Colon (tissue), 2 donors: ENCODE data around the gene SYNDIG1.

Source experiments
- FAIRE-seq: peaks from 2 replicates; lab custom pipeline; 2012; peaks lifted over from hg19 to GRCh38; lab: Jason Lieb, UNC
- donor health status: control.
- donor health status: control.

The SYNDIG1 gene

GRCh38 chr20:24469116-24469893 lies at the start of gene SYNDIG1:
TSS of gene SYNDIG1 (plus strand) at chr20:24469629. CDS start at chr20:24543098, 73,469 bp downstream.
- no peak for FAIRE-seq

GRCh38 chr20:24419786-24420185 lies 49.6 kb upstream of the SYNDIG1 start:
- FAIRE-seq = no peak

GRCh38 chr20:24420567-24420966 lies 48.9 kb upstream of the SYNDIG1 start:
- FAIRE-seq = no peak

- no peak for FAIRE-seq
Measured at GRCh38 chr20:24421071-24421470, 48.4 kb upstream of the SYNDIG1 start.

GRCh38 chr20:24422091-24422760 lies 47.2 kb upstream of the SYNDIG1 start:
- no peak for FAIRE-seq

- no peak for FAIRE-seq
Measured at GRCh38 chr20:24423390-24424313, 45.8 kb upstream of the SYNDIG1 start.

- no peak for FAIRE-seq
Measured at GRCh38 chr20:24425523-24426135, 43.8 kb upstream of the SYNDIG1 start.

GRCh38 chr20:24431279-24432045 lies 38.0 kb upstream of the SYNDIG1 start:
- FAIRE-seq = no peak

- no peak for FAIRE-seq
Measured at GRCh38 chr20:24432046-24432442, 37.4 kb upstream of the SYNDIG1 start.

GRCh38 chr20:24436160-24436559 lies 33.3 kb upstream of the SYNDIG1 start:
- FAIRE-seq = no peak

- FAIRE-seq = no peak
Measured at GRCh38 chr20:24437196-24438082, 32.0 kb upstream of the SYNDIG1 start.

GRCh38 chr20:24438331-24438730 lies 31.1 kb upstream of the SYNDIG1 start:
- no peak for FAIRE-seq

- FAIRE-seq = no peak
Measured at GRCh38 chr20:24439737-24440387, 29.6 kb upstream of the SYNDIG1 start.

- no peak for FAIRE-seq
Measured at GRCh38 chr20:24441661-24442060, 27.8 kb upstream of the SYNDIG1 start.

GRCh38 chr20:24442909-24443308 lies 26.5 kb upstream of the SYNDIG1 start:
- no peak for FAIRE-seq

GRCh38 chr20:24443436-24443835 lies 26.0 kb upstream of the SYNDIG1 start:
- FAIRE-seq = no peak

- FAIRE-seq = no peak
Measured at GRCh38 chr20:24444526-24445190, 24.8 kb upstream of the SYNDIG1 start.

- no peak for FAIRE-seq
Measured at GRCh38 chr20:24445510-24446170, 23.8 kb upstream of the SYNDIG1 start.

- no peak for FAIRE-seq
Measured at GRCh38 chr20:24446811-24447210, 22.6 kb upstream of the SYNDIG1 start.
